Right forelimb (tissue), 1 donor: Measurements from ENCODE around the gene BICRA.
"Not testable (repeated sequence)": the region's sequence is repeated elsewhere in the genome, so short reads cannot be mapped to it uniquely, and the experiment has no call there.

ENCODE experiments used
- DNase-seq: peaks from one replicate; pipeline ENCODE4 v3.0.0-alpha.2; 2018

BICRA gene

GRCh38 chr19:47663911-47664771, 55.2 kb downstream of the BICRA start:
- DNase-seq, result no peak

GRCh38 chr19:47668556-47668955, 59.6 kb downstream of the BICRA start:
- not testable (repeated sequence) for DNase-seq

- DNase-seq, result no peak
Observed at GRCh38 chr19:47670736-47671135, 61.8 kb downstream of the BICRA start.

GRCh38 chr19:47671499-47671898, 62.6 kb downstream of the BICRA start:
- no peak for DNase-seq

GRCh38 chr19:47673426-47673825, 64.5 kb downstream of the BICRA start:
- no peak for DNase-seq

- no peak for DNase-seq
Observed at GRCh38 chr19:47674548-47674947, 65.6 kb downstream of the BICRA start.

- DNase-seq, result no peak
Observed at GRCh38 chr19:47675271-47675670, 66.3 kb downstream of the BICRA start.

- DNase-seq, result no peak
Observed at GRCh38 chr19:47675859-47676258, 66.9 kb downstream of the BICRA start.

GRCh38 chr19:47676811-47677210, 67.9 kb downstream of the BICRA start:
- no peak for DNase-seq

- no peak for DNase-seq
Observed at GRCh38 chr19:47679251-47679900, 70.4 kb downstream of the BICRA start.

- no peak for DNase-seq
Observed at GRCh38 chr19:47679922-47680857, 71.3 kb downstream of the BICRA start.

- no peak for DNase-seq
Observed at GRCh38 chr19:47680858-47681332, 72.0 kb downstream of the BICRA start.

GRCh38 chr19:47681388-47681787, 72.5 kb downstream of the BICRA start:
- no peak for DNase-seq

GRCh38 chr19:47681936-47682335, 73.0 kb downstream of the BICRA start:
- no peak for DNase-seq

- no peak for DNase-seq
Observed at GRCh38 chr19:47682939-47683338, 74.0 kb downstream of the BICRA start.

- no peak for DNase-seq
Observed at GRCh38 chr19:47686679-47687450, 77.9 kb downstream of the BICRA start.

GRCh38 chr19:47687906-47688305, 79.0 kb downstream of the BICRA start:
- no peak for DNase-seq

GRCh38 chr19:47691090-47691489, 82.2 kb downstream of the BICRA start:
- DNase-seq, result no peak

- no peak for DNase-seq
Observed at GRCh38 chr19:47691782-47692181, 82.8 kb downstream of the BICRA start.

- no peak for DNase-seq
Observed at GRCh38 chr19:47693489-47693888, 84.6 kb downstream of the BICRA start.

- no peak for DNase-seq
Observed at GRCh38 chr19:47693903-47694302, 85.0 kb downstream of the BICRA start.
